NCI-H1048 (cell line): Measurements from ENCODE around the gene THEM5.

Experiments
- DNase-seq: peaks from one replicate; lab custom pipeline; 2025; lab: John Stamatoyannopoulos, UW

THEM5 gene

GRCh38 chr1:151800830-151801229 lies 52.7 kb downstream of the THEM5 start:
- DNase-seq = no peak

GRCh38 chr1:151799179-151800022 lies 54.1 kb downstream of the THEM5 start:
- no peak for DNase-seq

- no peak for DNase-seq
Observed at GRCh38 chr1:151798571-151798970, 54.9 kb downstream of the THEM5 start.
